H1 (cell line): ENCODE measurements around the gene KCNIP2. TPM values are rescaled to one million over a fixed set of nuclear protein-coding genes. Genes with fewer than 3 reads are reported as not detected.
A peak's percentile ranks its signal among the peaks of the same experiment; 100 is the strongest.

Experiments used
- CTCF ChIA-PET: fragments of 300-600 bp; sonication (Branson Sonifier 250); formaldehyde crosslinking; loops from one replicate; lab custom pipeline; 2021; ENCODE audit not compliant: partially characterized antibody; lab: Charles Lee
- POLR2A ChIA-PET: fragments of 300-600 bp; sonication (Branson Sonifier 250); formaldehyde crosslinking; loops from one replicate; lab custom pipeline; 2021; ENCODE audit warnings: inconsistent platforms; ENCODE audit not compliant: partially characterized antibody; lab: Charles Lee
- DNase-seq, 2 experiments: peaks; one replicate each; pipeline versions ENCODE4 v3.0.0 to v3.0.0-alpha.2; 2010 to 2022; ENCODE audit warnings: low spot score in 2 of 2, low read depth in 1 of 2, mixed read lengths in 1 of 2
- FAIRE-seq: peaks from 2 replicates; lab custom pipeline; 2011; peaks lifted over from hg19 to GRCh38; lab: Jason Lieb, UNC
- H2AFZ ChIP-seq: 2 replicates; pipeline ENCODE4 v1.8.1; 2012; ENCODE audit warnings: low read length, inconsistent platforms
- H2AK5ac ChIP-seq: 2 replicates; pipeline ENCODE4 v1.6.1; 2013; ENCODE audit warnings: low read depth, low read length
- H2BK120ac ChIP-seq: replicated peaks from 2 replicates; pipeline ENCODE3; 2013; ENCODE audit warnings: low read depth, low read length, inconsistent platforms
- H2BK12ac ChIP-seq: 2 replicates; pipeline ENCODE4 v1.6.1; 2013; ENCODE audit warnings: low read depth, low read length
- H2BK15ac ChIP-seq: 2 replicates; pipeline ENCODE4 v1.6.1; 2013; ENCODE audit warnings: low read length
- H2BK20ac ChIP-seq: 2 replicates; pipeline ENCODE4 v1.6.1; 2013; ENCODE audit warnings: low read length
- H2BK5ac ChIP-seq: 2 replicates; pipeline ENCODE4 v1.6.1; 2013; ENCODE audit warnings: low read depth, low read length
- H3K14ac ChIP-seq: 2 replicates; pipeline ENCODE4 v1.6.1; 2013; ENCODE audit warnings: inconsistent platforms; ENCODE audit not compliant: insufficient read length
- H3K18ac ChIP-seq: 2 replicates; pipeline ENCODE4 v1.6.1; 2013; ENCODE audit warnings: low read length; ENCODE audit errors: extremely low read depth
- H3K23ac ChIP-seq: 2 replicates; pipeline ENCODE4 v1.6.1; 2013; ENCODE audit warnings: inconsistent platforms; ENCODE audit not compliant: insufficient read length
- H3K23me2 ChIP-seq: 2 replicates; pipeline ENCODE4 v1.6.1; 2013; ENCODE audit warnings: low read depth, low read length
- H3K27ac ChIP-seq: 2 replicates; pipeline ENCODE4 v1.6.1; 2011; ENCODE audit warnings: low read depth, low read length, inconsistent platforms
- H3K27me3 ChIP-seq, 4 experiments: replicated peaks in 1 of 4; 1 replicate in 1 of 4; 2 replicates in 3 of 4; pipeline versions ENCODE4 v1.6.1 to v1.8.1; 2011 to 2013; ENCODE audit warnings: low read length in 3 of 4, mild to moderate bottlenecking in 3 of 4, inconsistent platforms in 2 of 4, mixed read lengths in 2 of 4, moderate library complexity in 1 of 4; ENCODE audit not compliant: control insufficient read depth in 3 of 4, insufficient read depth in 3 of 4; ENCODE audit errors: extremely low read depth in 1 of 4
- H3K36me3 ChIP-seq, 4 experiments: 2 replicates each; pipeline versions ENCODE4 v1.6.1 to v1.8.1; 2011 to 2013; ENCODE audit warnings: mild to moderate bottlenecking in 4 of 4, low read length in 3 of 4, moderate library complexity in 2 of 4, control low read depth in 1 of 4, inconsistent platforms in 1 of 4; ENCODE audit not compliant: insufficient read depth in 4 of 4, control insufficient read depth in 2 of 4
- H3K4ac ChIP-seq: replicated peaks from 2 replicates; pipeline ENCODE3; 2013; ENCODE audit warnings: low read length, low read depth, mixed read lengths, inconsistent platforms; ENCODE audit not compliant: insufficient read length
- H3K4me1 ChIP-seq, 4 experiments: replicated peaks in 1 of 4; 1 replicate in 1 of 4; 2 replicates in 3 of 4; pipeline versions ENCODE4 v1.6.1 to v1.8.1; 2011 to 2013; ENCODE audit warnings: low read length in 3 of 4, inconsistent platforms in 2 of 4, mixed read lengths in 1 of 4; ENCODE audit not compliant: insufficient read depth in 4 of 4, control insufficient read depth in 3 of 4
- H3K4me2 ChIP-seq, 2 experiments: 2 replicates each; pipeline versions ENCODE4 v1.6.1 to v1.8.1; 2011 to 2013; ENCODE audit warnings: low read depth in 2 of 2, low read length in 2 of 2, control low read depth in 1 of 2, inconsistent platforms in 1 of 2, mild to moderate bottlenecking in 1 of 2; ENCODE audit not compliant: insufficient read depth in 1 of 2
- H3K4me3 ChIP-seq, 4 experiments: fragments of 200-600, 300-600 bp in 1 of 4; sonication (generic), shearing (Covaris generic), sonication (Bioruptor Twin) in 1 of 4; 2 replicates each; pipeline versions ENCODE4 v1.5.1 to v1.8.1; 2011 to 2016; ENCODE audit warnings: low read length in 4 of 4, low read depth in 3 of 4, control low read depth in 2 of 4, inconsistent platforms in 2 of 4, mild to moderate bottlenecking in 2 of 4, mixed read lengths in 1 of 4, moderate library complexity in 1 of 4; ENCODE audit not compliant: insufficient read depth in 2 of 4; ENCODE audit errors: extremely low read depth in 1 of 4
- H3K56ac ChIP-seq: replicated peaks from 2 replicates; pipeline ENCODE3; 2013; ENCODE audit warnings: low read depth, mild to moderate bottlenecking, mixed read lengths, low read length, inconsistent platforms; ENCODE audit not compliant: insufficient read length
- H3K79me1 ChIP-seq: 2 replicates; pipeline ENCODE4 v1.6.1; 2013; ENCODE audit warnings: low read depth, low read length, control low read depth
- H3K79me2 ChIP-seq, 2 experiments: 2 replicates each; pipeline versions ENCODE4 v1.6.1 to v1.8.1; 2012 to 2013; ENCODE audit warnings: low read length in 2 of 2, mild to moderate bottlenecking in 2 of 2, inconsistent platforms in 1 of 2; ENCODE audit not compliant: insufficient read depth in 2 of 2, control insufficient read depth in 1 of 2
- H3K9ac ChIP-seq, 4 experiments: replicated peaks in 1 of 4; 1 replicate in 1 of 4; 2 replicates in 3 of 4; pipeline versions ENCODE4 v1.6.1 to v1.8.1; 2011 to 2013; ENCODE audit warnings: low read depth in 3 of 4, low read length in 3 of 4, control low read depth in 2 of 4, mild to moderate bottlenecking in 2 of 4, moderate library complexity in 2 of 4, inconsistent platforms in 1 of 4; ENCODE audit errors: extremely low read depth in 1 of 4
- H3K9me3 ChIP-seq, 2 experiments: 2 replicates each; pipeline versions ENCODE4 v1.6.1 to v1.8.1; 2012 to 2013; ENCODE audit warnings: mild to moderate bottlenecking in 2 of 2, moderate library complexity in 2 of 2, control low read depth in 1 of 2, inconsistent platforms in 1 of 2, low read depth in 1 of 2, low read length in 1 of 2, mixed read lengths in 1 of 2; ENCODE audit not compliant: insufficient read depth in 2 of 2
- H4K20me1 ChIP-seq, 2 experiments: replicated peaks in 1 of 2; 2 replicates each; pipeline versions ENCODE3 to v1.8.1; 2011 to 2013; ENCODE audit warnings: inconsistent platforms in 2 of 2, low read length in 2 of 2, mild to moderate bottlenecking in 1 of 2; ENCODE audit not compliant: insufficient read depth in 2 of 2, control insufficient read depth in 1 of 2
- H4K5ac ChIP-seq: 2 replicates; pipeline ENCODE4 v1.6.1; 2013; ENCODE audit warnings: low read length, low read depth, mixed read lengths, inconsistent platforms; ENCODE audit not compliant: insufficient read length
- H4K8ac ChIP-seq: 2 replicates; pipeline ENCODE4 v1.8.0; 2013; ENCODE audit warnings: mild to moderate bottlenecking, moderate library complexity, low read length, inconsistent platforms; ENCODE audit not compliant: insufficient read depth; ENCODE audit errors: extremely low read depth
- H4K91ac ChIP-seq: replicated peaks from 2 replicates; pipeline ENCODE3; 2013; ENCODE audit warnings: low read length, mixed read lengths, inconsistent platforms; ENCODE audit not compliant: insufficient read length
- WGBS, 2 experiments: shearing (Covaris generic) in 1 of 2; methylation state at CpG; one replicate each; pipeline versions ENCODE4 v1.1.6 to v1.1.7; 2013 to 2015; ENCODE audit warnings: low lambda C conversion rate in 2 of 2, mixed read lengths in 2 of 2, inconsistent platforms in 1 of 2, low coverage in 1 of 2, missing lambda C conversion rate in 1 of 2; ENCODE audit not compliant: insufficient replicate concordance in 2 of 2, insufficient coverage in 1 of 2, insufficient read length in 1 of 2; ENCODE audit errors: extremely low coverage in 1 of 2, missing lambda C conversion rate in 1 of 2; 5-methylcytosine and 5-hydroxymethylcytosine counted together
- polyA plus RNA-seq, 7 experiments: library from polyadenylated mRNA; depleted of rRNA in 3 of 7; stranded (reverse) in 5 of 7; unstranded in 2 of 7; fragments of >200 nt in 5 of 7; fragments of 200-250 nt in 2 of 7; gene quantifications; 1 replicate in 5 of 7; 2 replicates in 1 of 7; 4 replicates in 1 of 7; pipeline versions ENCODE4 v1.2.1 to v1.2.3, GENCODE V29; 2011 to 2013; ENCODE audit warnings: missing spikeins in 2 of 7, mixed read lengths in 2 of 7
- total RNA-seq: library from RNA; stranded (reverse); fragmentation: NEBNext Ultra II Directional; extraction: Animal tissue kit (Norgen Biotek cat#: 25700); gene quantifications from 2 replicates; pipeline ENCODE4 v1.2.1, GENCODE V29; 2021

The KCNIP2 gene
- total and polyA plus RNA-seq, 2 of the 8 experiments (the other 6 are each of a cell fraction or from before 2014, with no cell fraction given), result 2.7 to 6.0 TPM

DNA sequence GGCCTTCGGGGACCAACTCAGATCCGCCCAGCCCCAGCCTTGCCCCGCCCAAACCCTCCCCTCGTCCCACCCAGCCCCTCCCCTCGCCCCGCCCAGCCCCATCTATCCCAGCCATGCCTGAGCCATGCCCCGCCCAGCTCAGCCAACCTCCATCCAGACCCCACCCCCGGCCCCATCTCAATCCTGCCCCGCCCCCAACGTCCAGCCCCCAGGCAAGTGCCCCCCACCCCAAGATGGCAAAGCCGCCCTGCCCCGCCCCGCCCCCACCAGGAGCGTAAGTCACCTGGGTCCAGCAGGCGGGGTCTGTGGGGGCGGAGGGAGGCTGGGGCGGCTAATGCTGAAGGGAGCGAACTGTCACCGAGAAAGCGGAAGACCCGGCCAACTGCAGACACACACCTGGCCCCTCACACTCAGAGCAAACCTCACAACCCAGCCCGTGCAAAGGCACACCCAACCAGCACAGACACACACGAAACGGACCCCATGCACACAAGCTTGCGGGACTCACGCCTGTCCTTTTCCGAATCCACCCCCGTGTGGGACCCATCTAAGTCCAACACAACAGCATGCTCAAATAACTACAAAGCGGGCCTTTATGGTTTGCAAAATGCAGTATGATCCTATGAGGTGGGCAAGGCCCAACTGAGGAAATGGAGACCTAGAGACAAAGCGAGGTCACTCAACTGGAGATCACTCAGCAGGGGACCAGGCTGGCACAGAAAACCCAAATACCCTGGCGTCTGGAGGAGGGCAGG, 13.9 kb downstream of the KCNIP2 start:
- POLR2A ChIA-PET, result interaction anchor here (0.6 to 9.8 kb wide), 4 partner anchors 11 to 285 kb away, joined by 3 to 100 read pairs (median 8); partner anchors contain the start of gene OGA
- Histone ChIP-seq H3K79me1 (peaks cover 2% of the 10 kb centered on the region; the same call in 1 of the 2 replicates), H2BK20ac (no peak overlapping the region), H2AK5ac (no peak overlapping the region), H2BK120ac (no peak overlapping the region), H2AFZ (no peak overlapping the region), H3K4me3 (peak overlapping the region; percentile 44 to 66 (median 48); a peak in 6 of 8 replicates), H3K27ac (no peak overlapping the region), H4K5ac (no peak overlapping the region), H4K91ac (no peak overlapping the region), H3K56ac (no peak overlapping the region), H3K9ac (no peak overlapping the region), H3K23ac (no peak overlapping the region), H4K20me1 (peaks cover 4 to 17% of the 10 kb centered on the region in 2 experiments), H3K4ac (no peak overlapping the region), H3K4me1 (peaks cover 7 to 21% (median 15%) of the 10 kb centered on the region in 4 experiments), H3K79me2 (no peaks in the 10 kb centered on the region), H3K9me3 (no peaks in the 10 kb centered on the region), H2BK15ac (no peak overlapping the region), H3K14ac (no peak overlapping the region), H3K36me3 (no peaks in the 10 kb centered on the region; a peak in 1 of 8 replicates), H2BK12ac (no peak overlapping the region), H2BK5ac (no peak overlapping the region), H3K18ac (no peak overlapping the region), H3K23me2 (peaks cover 12% of the 10 kb centered on the region), H3K27me3 (no peaks in the 10 kb centered on the region), H3K4me2 (peak overlapping the region; percentile 87 to 94), H4K8ac (no peak overlapping the region; the same call in 1 of the 2 replicates)
- FAIRE-seq, result no peak
- peak in 1 of 2 experiments; percentile 78 for DNase-seq
- CTCF ChIA-PET, result interaction anchor here (0.8 to 4.3 kb wide), 3 partner anchors 11 to 604 kb away, joined by 3 to 24 read pairs (median 4); no protein-coding TSS in a partner anchor
- WGBS, 2 experiments, result 12% methylated on average over 12 of the region's 31 CpGs; no CpG with 5 or more reads in 1 of the 2 experiments
